Neural crest cell (in vitro differentiated cells): Measurements from ENCODE around the gene GRM4. TPM values are rescaled to one million over a fixed set of nuclear protein-coding genes. Genes with fewer than 3 reads are reported as not detected.

ENCODE experiments used
- DNase-seq: peaks from one replicate; pipeline ENCODE4 v3.0.0; 2021; ENCODE audit warnings: low read depth, mixed read lengths, low spot score
- H3K27ac Mint-ChIP-seq: one replicate; pipeline ENCODE4 v1.8.0; 2021; ENCODE audit warnings: mild to moderate bottlenecking, mixed read lengths; ENCODE audit not compliant: unreplicated experiment
- H3K27me3 Mint-ChIP-seq: 2 replicates; pipeline ENCODE4 v1.8.0; 2021; ENCODE audit warnings: low read depth, mild to moderate bottlenecking, mixed read lengths
- H3K36me3 Mint-ChIP-seq: 2 replicates; pipeline ENCODE4 v1.8.0; 2021; ENCODE audit warnings: low read depth, mild to moderate bottlenecking, mixed read lengths
- H3K4me1 Mint-ChIP-seq: 2 replicates; pipeline ENCODE4 v1.8.0; 2021; ENCODE audit warnings: mixed read lengths
- H3K4me3 Mint-ChIP-seq: one replicate; pipeline ENCODE4 v1.8.0; 2021; ENCODE audit warnings: mild to moderate bottlenecking, mixed read lengths
- H3K9me3 Mint-ChIP-seq: 2 replicates; pipeline ENCODE4 v1.8.0; 2021; ENCODE audit warnings: mixed read lengths
- total RNA-seq: library from RNA; stranded (reverse); gene quantifications from 2 replicates; pipeline ENCODE4 v1.2.1, GENCODE V29; 2021
- TF ChIP-seq, protein P1 (sequence below): fragments of 200-600 bp; sonication (generic); conservative IDR thresholded peaks from 2 replicates; pipeline ENCODE4 v1.5.0; 2021; ENCODE audit warnings: antibody characterized with exemption, mild to moderate bottlenecking

The GRM4 gene
- total RNA-seq, 1 donor from 2014 or later = not detected

DNA sequence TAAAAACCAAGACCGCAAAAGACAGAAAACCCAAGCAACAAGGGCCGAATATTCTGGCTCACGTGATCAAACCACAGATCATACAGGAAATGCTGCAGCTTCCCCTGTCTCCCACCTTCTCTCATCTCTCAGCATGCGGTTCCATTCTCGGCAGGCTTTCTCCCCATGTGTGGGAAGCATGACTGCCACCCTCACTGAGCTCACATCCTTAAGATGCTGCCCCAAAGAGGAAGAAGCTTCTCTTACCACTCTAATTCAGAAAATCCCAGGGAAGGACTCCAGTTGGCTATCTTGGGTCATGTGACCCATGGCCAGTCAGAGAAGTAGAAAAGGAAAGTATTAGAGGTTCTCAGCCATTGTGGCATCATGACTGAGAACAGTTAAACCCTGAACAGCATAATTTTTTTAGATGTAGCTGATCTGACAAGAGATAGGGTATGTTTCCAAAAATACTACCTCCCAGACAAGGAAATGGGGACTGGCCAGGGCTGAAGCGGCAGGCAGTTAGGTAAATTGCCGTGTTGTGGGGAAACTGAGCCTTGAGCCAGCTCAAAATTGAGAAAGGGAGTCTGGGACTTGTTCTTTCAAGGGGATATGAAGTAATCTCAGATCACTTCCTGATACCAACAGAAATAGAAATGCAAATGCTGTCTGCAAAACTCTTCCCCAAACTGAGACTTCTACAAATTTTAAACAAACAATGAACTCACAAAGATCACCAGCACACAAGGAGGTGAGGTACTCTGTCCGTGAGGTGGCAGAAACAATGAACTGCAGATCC, 37.1 kb upstream of the GRM4 start:
- Mint-ChIP-seq H3K4me1 (no peaks in the 10 kb centered on the region), H3K9me3 (no peaks in the 10 kb centered on the region), H3K27me3 (no peaks in the 10 kb centered on the region), H3K27ac (no peak overlapping the region), H3K4me3 (no peak overlapping the region), H3K36me3 (no peaks in the 10 kb centered on the region)
- TF ChIP-seq, protein P1, sequence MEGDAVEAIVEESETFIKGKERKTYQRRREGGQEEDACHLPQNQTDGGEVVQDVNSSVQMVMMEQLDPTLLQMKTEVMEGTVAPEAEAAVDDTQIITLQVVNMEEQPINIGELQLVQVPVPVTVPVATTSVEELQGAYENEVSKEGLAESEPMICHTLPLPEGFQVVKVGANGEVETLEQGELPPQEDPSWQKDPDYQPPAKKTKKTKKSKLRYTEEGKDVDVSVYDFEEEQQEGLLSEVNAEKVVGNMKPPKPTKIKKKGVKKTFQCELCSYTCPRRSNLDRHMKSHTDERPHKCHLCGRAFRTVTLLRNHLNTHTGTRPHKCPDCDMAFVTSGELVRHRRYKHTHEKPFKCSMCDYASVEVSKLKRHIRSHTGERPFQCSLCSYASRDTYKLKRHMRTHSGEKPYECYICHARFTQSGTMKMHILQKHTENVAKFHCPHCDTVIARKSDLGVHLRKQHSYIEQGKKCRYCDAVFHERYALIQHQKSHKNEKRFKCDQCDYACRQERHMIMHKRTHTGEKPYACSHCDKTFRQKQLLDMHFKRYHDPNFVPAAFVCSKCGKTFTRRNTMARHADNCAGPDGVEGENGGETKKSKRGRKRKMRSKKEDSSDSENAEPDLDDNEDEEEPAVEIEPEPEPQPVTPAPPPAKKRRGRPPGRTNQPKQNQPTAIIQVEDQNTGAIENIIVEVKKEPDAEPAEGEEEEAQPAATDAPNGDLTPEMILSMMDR = no peak
- DNase-seq = no peak

DNA sequence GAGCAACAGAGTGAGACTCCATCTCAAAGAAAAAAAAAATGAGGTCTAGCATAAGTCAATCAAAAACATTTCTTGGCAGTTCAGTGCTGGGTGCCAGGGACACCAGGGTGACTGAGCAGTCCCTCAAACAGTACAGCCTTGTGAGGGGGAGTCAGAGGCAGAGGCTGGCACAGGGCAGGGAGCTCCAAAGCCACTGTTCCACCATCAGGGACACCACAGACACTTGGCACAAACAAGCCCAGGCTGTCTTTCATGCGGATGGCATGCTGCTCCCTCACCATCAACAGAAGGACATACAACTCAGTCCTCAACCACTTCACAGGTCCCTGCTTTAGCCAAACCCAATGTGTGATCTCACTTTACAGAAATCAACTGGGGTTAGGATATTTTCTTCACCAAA, 36.0 kb upstream of the GRM4 start:
- TF ChIP-seq, protein P1 = no peak
- H3K4me3 Mint-ChIP-seq = no peak overlapping the region
- H3K4me1 Mint-ChIP-seq = no peaks in the 10 kb centered on the region
- no peaks in the 10 kb centered on the region for H3K9me3 Mint-ChIP-seq
- no peak overlapping the region for H3K27ac Mint-ChIP-seq
- no peaks in the 10 kb centered on the region for H3K36me3 Mint-ChIP-seq
- DNase-seq = no peak
- H3K27me3 Mint-ChIP-seq = no peaks in the 10 kb centered on the region

DNA sequence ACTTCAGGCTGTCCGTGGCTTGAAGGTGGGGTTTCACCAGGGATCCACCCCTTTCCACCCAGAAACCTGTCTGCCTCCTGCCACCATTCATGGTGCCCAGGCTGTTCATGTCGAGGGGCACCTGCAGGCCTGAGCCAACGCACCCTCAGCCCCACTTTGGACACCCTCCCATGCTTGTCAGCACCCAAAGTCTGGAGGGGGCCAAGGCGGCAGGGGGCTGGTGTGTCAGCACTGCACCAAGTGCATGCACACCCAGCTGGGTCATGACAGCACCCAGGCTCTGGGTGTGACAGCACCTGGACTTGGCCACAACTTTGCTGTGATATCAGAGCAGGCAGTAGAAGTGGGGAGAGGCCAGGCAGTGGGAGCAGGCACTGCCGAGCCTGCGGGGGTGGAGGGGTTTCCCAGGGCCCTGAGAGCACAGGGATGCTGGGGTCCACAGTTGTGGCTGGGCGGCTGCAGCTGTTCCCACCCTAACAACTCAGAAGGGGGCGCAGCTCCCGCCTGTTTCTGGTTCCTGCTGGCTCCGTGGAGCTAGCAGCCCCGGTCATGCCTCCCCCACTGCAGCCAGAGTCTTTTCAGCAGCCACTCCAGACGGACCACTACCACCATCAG, 33.3 kb upstream of the GRM4 start:
- DNase-seq = no peak
- TF ChIP-seq, protein P1 = no peak

DNA sequence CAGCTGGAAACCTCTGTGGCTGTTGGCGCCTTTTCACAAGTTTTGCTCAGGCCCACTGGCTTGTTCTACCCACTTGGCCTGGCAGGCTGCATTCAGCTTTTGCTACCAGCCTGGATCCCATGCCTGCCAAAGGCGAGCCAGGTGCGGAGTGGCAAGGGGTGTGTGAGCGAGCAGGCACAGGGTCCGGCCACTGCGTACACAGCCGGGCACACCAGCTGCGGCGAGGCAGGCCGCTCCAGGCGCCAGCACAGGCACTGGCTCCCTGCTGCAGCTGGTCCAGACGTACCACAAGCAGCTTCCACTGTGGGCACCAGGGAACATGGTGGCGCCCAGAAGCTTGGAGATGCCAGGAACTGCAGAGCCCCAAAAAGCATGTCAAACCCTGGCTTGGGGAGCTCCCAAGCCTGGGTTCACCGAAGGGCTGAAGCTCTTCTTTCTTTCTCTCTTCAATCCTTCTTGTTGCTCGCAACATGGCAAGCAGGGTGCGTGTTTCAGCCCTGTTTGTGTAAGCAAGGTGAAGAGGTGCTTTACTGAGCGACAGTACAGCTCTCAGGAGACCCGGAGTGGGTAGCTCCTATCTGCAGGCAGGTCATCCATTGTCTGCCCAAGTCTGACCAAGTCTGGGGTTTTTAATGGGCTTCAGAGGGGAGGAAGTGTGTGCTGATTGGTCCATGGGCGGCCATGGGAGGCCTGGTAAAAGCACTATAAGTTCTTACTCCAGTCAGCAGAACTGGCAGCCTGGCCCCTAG, 32.6 kb upstream of the GRM4 start:
- TF ChIP-seq, protein P1 = no peak
- Mint-ChIP-seq H3K4me3 (no peak overlapping the region), H3K36me3 (no peaks in the 10 kb centered on the region), H3K9me3 (no peaks in the 10 kb centered on the region), H3K27me3 (no peaks in the 10 kb centered on the region), H3K4me1 (no peaks in the 10 kb centered on the region), H3K27ac (no peak overlapping the region)
- no peak for DNase-seq

More for the DNA sequence above, 33.3 kb upstream of the GRM4 start:
- Mint-ChIP-seq H3K9me3 (no peaks in the 10 kb centered on the region), H3K36me3 (no peaks in the 10 kb centered on the region), H3K27me3 (no peaks in the 10 kb centered on the region), H3K4me3 (no peak overlapping the region), H3K27ac (no peak overlapping the region), H3K4me1 (no peaks in the 10 kb centered on the region)

DNA sequence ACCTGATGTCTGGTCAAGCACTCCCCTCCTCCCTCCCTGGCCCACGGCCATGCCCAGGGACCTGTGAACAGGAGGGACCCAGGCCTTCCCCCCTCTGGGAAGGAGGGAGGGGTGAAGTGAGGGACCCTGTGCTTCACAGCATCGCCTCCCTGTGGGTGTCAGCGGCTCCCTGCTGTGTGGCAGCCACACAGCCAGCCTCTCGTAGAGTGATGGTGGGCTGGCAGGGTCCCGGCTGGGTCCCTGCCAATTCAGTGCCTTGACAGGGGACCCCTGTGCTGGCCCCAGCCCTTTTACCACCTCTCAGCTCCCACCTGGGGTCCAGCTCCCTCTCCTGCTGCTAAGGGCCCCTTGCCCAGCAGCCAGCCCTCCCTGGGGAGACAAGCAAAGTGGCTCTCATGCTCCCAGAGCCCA, 31.3 kb upstream of the GRM4 start:
- Mint-ChIP-seq H3K4me1 (no peaks in the 10 kb centered on the region), H3K4me3 (no peak overlapping the region), H3K36me3 (no peaks in the 10 kb centered on the region), H3K27me3 (no peaks in the 10 kb centered on the region), H3K27ac (no peak overlapping the region), H3K9me3 (no peaks in the 10 kb centered on the region)
- TF ChIP-seq, protein P1 = no peak
- DNase-seq = no peak
